Esophagus squamous epithelium (tissue), 5 donors: ENCODE measurements around the gene ZNF277. TPM values are rescaled to one million over a fixed set of nuclear protein-coding genes. Genes with fewer than 3 reads are reported as not detected.

Experiments used
- DNase-seq: peaks from one replicate; lab custom pipeline; 2025; lab: John Stamatoyannopoulos, UW
- H3K27ac ChIP-seq, 4 donors: fragments of 200-600 bp; sonication (generic); one replicate each; pipeline ENCODE4 v1.5.1; 2016 to 2019; ENCODE audit warnings: mild to moderate bottlenecking in 1 of 4
- H3K27me3 ChIP-seq, 4 donors: fragments of 200-600 bp; sonication (generic); 1 replicate in 3 of 4; 2 replicates in 1 of 4; pipeline versions ENCODE4 v1.5.1 to v1.6.0; 2017 to 2021; ENCODE audit warnings: antibody characterized with exemption in 1 of 4
- H3K36me3 ChIP-seq, 3 donors: fragments of 200-600 bp; sonication (generic); one replicate each; pipeline ENCODE4 v1.5.1; 2016 to 2019
- H3K4me1 ChIP-seq, 3 donors: fragments of 200-600 bp; sonication (generic); one replicate each; pipeline ENCODE4 v1.5.1; 2017 to 2019
- H3K4me3 ChIP-seq, 4 donors: fragments of 200-600 bp; sonication (generic); 1 replicate in 3 of 4; 2 replicates in 1 of 4; pipeline ENCODE4 v1.5.1; 2016 to 2019; ENCODE audit warnings: mild to moderate bottlenecking in 2 of 4, moderate library complexity in 1 of 4
- H3K9me3 ChIP-seq, 3 donors: fragments of 200-600 bp; sonication (generic); one replicate each; pipeline ENCODE4 v1.5.1; 2016 to 2019
- POLR2A ChIP-seq, 4 donors: fragments of 450-650 bp; IDR thresholded peaks; one replicate each; pipeline ENCODE4 v1.6.1; 2017; ENCODE audit warnings: antibody characterized with exemption in 4 of 4, mild to moderate bottlenecking in 4 of 4, moderate library complexity in 3 of 4
- WGBS, 2 donors: methylation state at CpG; one replicate each; pipeline ENCODE4 v1.1.5; 2018; 5-methylcytosine and 5-hydroxymethylcytosine counted together
- intact Hi-C: fragments of 100-400 bp; cut with DNase I; formaldehyde crosslinking; loops from one replicate; pipeline ENCODE4 v1.15.0; 2022
- total RNA-seq, 4 donors: library from RNA; depleted of rRNA; stranded (reverse); fragments of >200 nt; gene quantifications; one replicate each; pipeline ENCODE4 v1.1.0, GENCODE V29; 2016
- TF ChIP-seq, protein P1 (sequence below), 6 experiments: fragments of 450-650 bp in 4 of 6; fragments of 200-600 bp in 2 of 6; sonication (generic) in 2 of 6; IDR thresholded peaks; one replicate each; pipeline ENCODE4 v1.5.1; 2016 to 2019; ENCODE audit warnings: antibody characterized with exemption in 6 of 6, mild to moderate bottlenecking in 4 of 6, moderate library complexity in 4 of 6
- donor health status: DM: yes; HTN: yes; CAD: no.

The ZNF277 gene
- total RNA-seq, 4 donors from 2014 or later: 7.3 to 32.0 (median 19.6) TPM

DNA sequence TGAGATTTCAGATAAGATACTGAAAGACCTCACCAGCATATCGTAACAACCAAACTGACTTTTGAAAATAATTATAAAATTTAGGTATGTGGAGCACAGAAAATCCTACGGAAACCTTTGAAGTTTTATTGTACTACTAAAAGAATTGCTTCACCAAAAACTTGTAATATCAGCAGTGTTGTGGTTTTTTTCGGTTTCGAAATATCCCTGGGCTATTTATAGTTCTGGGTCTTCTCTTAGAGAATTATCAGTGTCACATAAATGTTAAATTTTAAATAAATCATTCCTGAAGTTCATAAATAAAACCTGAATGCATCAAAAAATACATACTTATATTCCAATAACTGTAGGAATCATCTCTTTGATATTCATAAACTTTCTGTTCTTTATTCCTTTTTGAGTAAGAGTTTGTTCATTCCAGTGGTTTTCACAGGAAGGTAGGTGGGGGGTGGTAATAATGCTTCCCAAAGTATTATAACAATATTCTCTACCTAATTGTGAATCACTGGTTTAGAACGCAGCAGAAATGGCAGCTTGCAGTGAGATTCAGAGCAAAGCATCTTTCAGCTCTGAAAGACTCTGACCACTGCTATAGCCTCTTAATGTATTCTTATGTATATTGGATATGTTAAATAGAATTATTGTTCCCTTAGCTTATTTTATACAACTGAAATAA is 60.2 kb downstream of the ZNF277 start:
- Histone ChIP-seq H3K9me3 (no peaks in the 10 kb centered on the region), H3K4me3 (no peak overlapping the region), H3K27me3 (no peaks in the 10 kb centered on the region), H3K27ac (no peak overlapping the region), H3K36me3 (no peaks in the 10 kb centered on the region), H3K4me1 (peaks cover 0 to 4% (median 0%) of the 10 kb centered on the region in 3 donors)
- intact Hi-C loops: no loop called here
- 70 to 83% methylated on average over 5 of the region's 5 CpGs for WGBS, 2 donors
- TF ChIP-seq POLR2A (IDR thresholded peaks at IDR 0.05): no peak
- TF ChIP-seq, protein P1, sequence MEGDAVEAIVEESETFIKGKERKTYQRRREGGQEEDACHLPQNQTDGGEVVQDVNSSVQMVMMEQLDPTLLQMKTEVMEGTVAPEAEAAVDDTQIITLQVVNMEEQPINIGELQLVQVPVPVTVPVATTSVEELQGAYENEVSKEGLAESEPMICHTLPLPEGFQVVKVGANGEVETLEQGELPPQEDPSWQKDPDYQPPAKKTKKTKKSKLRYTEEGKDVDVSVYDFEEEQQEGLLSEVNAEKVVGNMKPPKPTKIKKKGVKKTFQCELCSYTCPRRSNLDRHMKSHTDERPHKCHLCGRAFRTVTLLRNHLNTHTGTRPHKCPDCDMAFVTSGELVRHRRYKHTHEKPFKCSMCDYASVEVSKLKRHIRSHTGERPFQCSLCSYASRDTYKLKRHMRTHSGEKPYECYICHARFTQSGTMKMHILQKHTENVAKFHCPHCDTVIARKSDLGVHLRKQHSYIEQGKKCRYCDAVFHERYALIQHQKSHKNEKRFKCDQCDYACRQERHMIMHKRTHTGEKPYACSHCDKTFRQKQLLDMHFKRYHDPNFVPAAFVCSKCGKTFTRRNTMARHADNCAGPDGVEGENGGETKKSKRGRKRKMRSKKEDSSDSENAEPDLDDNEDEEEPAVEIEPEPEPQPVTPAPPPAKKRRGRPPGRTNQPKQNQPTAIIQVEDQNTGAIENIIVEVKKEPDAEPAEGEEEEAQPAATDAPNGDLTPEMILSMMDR (IDR thresholded peaks at IDR 0.05): no peak
- DNase-seq: no peak

DNA sequence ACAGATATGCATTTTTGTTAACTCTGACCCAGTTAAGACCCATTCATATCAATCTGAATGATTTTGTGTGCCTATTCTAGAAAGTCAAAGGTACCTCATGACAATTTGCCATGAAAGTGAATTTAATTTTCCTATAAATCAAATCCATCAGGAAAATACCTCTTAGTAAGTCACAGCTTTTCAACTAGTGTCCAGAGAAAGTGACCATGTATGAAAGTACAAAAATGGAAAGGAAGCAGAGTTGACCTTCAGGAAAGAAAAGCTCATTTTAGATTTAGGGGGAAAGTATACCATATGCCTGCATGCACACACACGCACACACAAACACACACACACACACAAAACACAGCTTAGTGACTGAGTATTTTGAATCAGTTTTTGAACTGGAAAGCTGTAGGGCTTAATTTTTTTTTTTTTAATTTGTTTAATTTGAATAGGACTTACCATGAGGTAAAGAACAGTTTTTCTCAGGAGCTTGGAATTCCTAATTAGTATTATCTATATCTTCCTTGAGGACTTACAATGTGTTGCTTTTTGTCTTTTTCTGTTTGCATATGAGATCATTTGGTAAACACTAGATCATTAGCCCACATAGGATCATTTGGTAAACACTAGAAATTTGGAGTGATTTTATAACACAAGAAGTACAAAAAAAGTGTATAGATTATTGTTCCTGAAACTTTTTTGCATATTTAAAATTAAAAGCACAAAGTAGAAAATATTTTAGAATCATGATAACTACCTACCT is 61.6 kb downstream of the ZNF277 start:
- intact Hi-C loops: no loop called here
- no peaks in the 10 kb centered on the region for H3K36me3 ChIP-seq
- no peak overlapping the region for H3K27ac ChIP-seq
- no peaks in the 10 kb centered on the region for H3K9me3 ChIP-seq
- 90 to 91% methylated on average over 1 of the region's 1 CpG for WGBS, 2 donors
- no peaks in the 10 kb centered on the region for H3K27me3 ChIP-seq
- TF ChIP-seq, protein P1 (IDR thresholded peaks at IDR 0.05): no peak
- TF ChIP-seq POLR2A (IDR thresholded peaks at IDR 0.05): no peak
- H3K4me3 ChIP-seq: no peak overlapping the region
- no peak for DNase-seq
- peaks cover 0 to 4% (median 0%) of the 10 kb centered on the region in 3 donors for H3K4me1 ChIP-seq

DNA sequence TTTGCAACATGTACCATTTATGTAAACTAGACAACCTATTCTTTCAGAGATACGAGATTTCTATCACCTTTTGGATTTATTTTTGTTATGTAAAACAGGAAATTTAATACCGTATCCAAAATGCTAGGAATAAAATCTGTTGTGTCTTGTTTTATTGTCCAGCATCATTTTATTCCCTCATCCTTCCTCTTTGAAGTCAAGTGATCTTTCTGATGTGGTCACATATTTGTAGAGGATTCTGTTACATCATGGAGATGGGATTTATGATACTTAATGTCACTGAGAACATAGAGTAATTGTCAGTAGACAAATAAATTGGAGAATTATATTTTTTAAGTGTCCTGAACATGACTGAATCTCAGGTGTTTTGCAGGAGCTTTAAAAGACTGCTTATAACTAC is 64.7 kb downstream of the ZNF277 start:
- H3K36me3 ChIP-seq: no peaks in the 10 kb centered on the region
- H3K4me3 ChIP-seq: no peak overlapping the region
- intact Hi-C loops: no loop called here
- no peak overlapping the region for H3K27ac ChIP-seq
- TF ChIP-seq, protein P1 (IDR thresholded peaks at IDR 0.05): no peak
- no peak for TF ChIP-seq POLR2A (IDR thresholded peaks at IDR 0.05)
- 56 to 58% methylated on average over 2 of the region's 2 CpGs for WGBS, 2 donors
- peaks cover 0 to 2% (median 0%) of the 10 kb centered on the region in 3 donors for H3K4me1 ChIP-seq
- no peaks in the 10 kb centered on the region for H3K27me3 ChIP-seq
- no peak for DNase-seq
- H3K9me3 ChIP-seq: no peaks in the 10 kb centered on the region

DNA sequence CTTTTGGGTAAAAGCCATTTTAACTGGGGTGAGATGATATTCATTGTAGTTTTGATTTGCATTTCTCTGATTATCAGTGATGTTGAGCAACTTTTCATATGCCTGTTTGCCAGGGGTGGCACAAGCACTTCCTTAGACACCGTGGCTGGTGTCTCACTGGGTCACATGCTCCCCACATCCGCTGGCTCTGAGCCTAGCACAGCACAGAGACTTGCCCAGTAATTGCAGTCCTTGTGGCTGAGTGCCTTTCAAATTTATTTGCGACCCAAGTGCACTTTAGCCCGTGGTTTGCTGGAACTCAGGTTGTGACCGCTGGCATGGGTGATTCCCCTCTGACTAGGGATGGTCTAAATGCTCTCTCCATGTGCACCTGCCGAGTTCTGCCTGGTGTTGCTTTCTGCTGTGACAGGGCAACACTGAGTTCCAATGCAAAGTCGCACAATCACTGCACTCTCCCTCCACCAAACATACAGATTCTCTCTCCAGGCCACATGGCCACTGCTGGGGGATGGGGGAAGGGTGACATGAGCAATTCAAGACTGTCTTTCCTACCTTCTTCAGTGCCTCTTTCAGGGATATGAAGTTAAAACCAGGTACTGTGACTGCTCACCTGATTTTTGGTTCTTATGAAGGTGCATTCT is 66.5 kb downstream of the ZNF277 start:
- intact Hi-C loops: no loop called here
- no peak overlapping the region for H3K4me3 ChIP-seq
- DNase-seq: no peak
- no peak overlapping the region for H3K27ac ChIP-seq
- H3K9me3 ChIP-seq: no peaks in the 10 kb centered on the region
- TF ChIP-seq, protein P1 (IDR thresholded peaks at IDR 0.05): no peak
- no peak for TF ChIP-seq POLR2A (IDR thresholded peaks at IDR 0.05)
- no peaks in the 10 kb centered on the region for H3K4me1 ChIP-seq
- no peaks in the 10 kb centered on the region for H3K36me3 ChIP-seq
- no peaks in the 10 kb centered on the region for H3K27me3 ChIP-seq
- 60 to 64% methylated on average over 3 to 4 of the region's 7 CpGs for WGBS, 2 donors

DNA sequence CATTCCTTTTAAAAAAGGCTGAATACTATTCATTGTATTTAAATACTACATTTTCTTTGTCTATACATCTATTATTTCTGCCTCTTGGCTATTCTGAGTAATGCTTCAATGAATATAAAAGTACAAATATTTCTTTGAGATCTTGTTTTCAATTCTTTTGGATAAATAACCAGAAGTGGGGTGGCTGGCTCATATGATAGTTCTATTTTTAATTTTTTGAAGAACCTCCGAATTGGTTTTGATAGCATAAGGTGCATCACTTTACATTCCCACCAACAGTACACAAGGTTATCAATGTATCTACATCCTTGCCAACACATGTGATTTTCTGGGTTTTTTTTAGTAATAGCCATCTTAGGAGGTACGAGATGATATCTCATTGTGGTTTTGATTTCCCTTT is 72.5 kb downstream of the ZNF277 start:
- WGBS, 2 donors: 84 to 85% methylated on average over 2 of the region's 2 CpGs
- TF ChIP-seq, protein P1 (IDR thresholded peaks at IDR 0.05): no peak
- TF ChIP-seq POLR2A (IDR thresholded peaks at IDR 0.05): no peak
- no peak for DNase-seq
- Histone ChIP-seq H3K36me3 (no peaks in the 10 kb centered on the region), H3K27me3 (no peaks in the 10 kb centered on the region), H3K9me3 (no peaks in the 10 kb centered on the region), H3K4me1 (peaks cover 0 to 10% (median 0%) of the 10 kb centered on the region in 3 donors), H3K27ac (no peak overlapping the region), H3K4me3 (no peak overlapping the region)
- intact Hi-C loops: no loop called here
